Umbilical cord (tissue), 2 donors: ENCODE data around the gene GAB4. TPM values are rescaled to one million over a fixed set of nuclear protein-coding genes. Genes with fewer than 3 reads are reported as not detected.
"Not testable (repeated sequence)": the region's sequence is repeated elsewhere in the genome, so short reads cannot be mapped to it uniquely, and the experiment has no call there.

Experiments used
- DNase-seq: peaks from one replicate; pipeline ENCODE4 v3.0.0-alpha.2; 2015; ENCODE audit warnings: low spot score
- total RNA-seq: library from RNA; depleted of rRNA; stranded (reverse); fragments of >200 nt; gene quantifications from one replicate; pipeline ENCODE4 v1.2.3, GENCODE V29; 2014; ENCODE audit warnings: low replicate concordance; ENCODE audit not compliant: insufficient read depth

GAB4 gene
- 1.7 TPM for total RNA-seq

GRCh38 chr22:17007852-17008731 lies at the start of gene GAB4:
GAB4 (minus strand) TSS chr22:17008222; CDS start chr22:17008114, 108 bp downstream.
- no peak for DNase-seq

DNA sequence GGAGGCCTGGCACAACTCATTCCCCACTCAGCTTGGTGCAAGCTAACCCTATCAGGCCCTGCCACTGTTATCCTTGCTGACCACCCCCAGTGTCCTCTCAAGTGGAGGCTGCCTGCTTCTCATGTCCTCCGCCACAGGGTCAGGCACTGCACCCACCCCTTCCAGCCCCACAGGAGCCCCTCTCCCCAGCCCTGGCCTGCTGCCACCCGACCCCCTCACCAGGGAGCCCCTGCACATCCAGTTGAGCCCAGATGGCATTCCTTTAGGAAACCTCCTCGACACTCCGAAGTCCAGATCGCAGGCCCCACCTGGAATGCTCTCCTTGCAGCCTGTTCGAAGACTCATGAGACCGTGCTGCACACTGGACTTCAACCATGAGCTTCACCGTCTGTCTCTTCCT lies 48.8 kb upstream of the GAB4 start:
- DNase-seq, result no peak

- no peak for DNase-seq
Observed at GRCh38 chr22:17056058-17056457, 48.0 kb upstream of the GAB4 start.

DNA sequence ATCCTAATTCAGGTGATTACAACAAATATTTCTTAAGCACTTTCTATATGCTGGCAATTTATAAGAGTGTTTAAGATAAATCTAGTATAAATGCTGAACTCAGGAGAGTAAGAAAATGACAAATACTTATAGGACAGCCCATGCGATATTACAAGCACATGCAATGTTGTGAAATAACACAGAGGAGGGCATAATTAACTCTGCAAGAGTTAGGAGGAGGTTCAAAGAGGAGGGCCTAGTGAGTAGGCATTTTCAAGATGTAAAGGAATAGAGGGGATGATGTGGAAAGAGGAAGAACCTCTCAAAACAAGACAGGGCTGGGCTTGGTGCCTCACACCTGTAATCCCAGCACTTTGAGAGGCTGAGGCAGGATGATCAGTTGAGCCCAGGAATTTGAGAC lies 39.6 kb upstream of the GAB4 start:
- DNase-seq, result no peak

DNA sequence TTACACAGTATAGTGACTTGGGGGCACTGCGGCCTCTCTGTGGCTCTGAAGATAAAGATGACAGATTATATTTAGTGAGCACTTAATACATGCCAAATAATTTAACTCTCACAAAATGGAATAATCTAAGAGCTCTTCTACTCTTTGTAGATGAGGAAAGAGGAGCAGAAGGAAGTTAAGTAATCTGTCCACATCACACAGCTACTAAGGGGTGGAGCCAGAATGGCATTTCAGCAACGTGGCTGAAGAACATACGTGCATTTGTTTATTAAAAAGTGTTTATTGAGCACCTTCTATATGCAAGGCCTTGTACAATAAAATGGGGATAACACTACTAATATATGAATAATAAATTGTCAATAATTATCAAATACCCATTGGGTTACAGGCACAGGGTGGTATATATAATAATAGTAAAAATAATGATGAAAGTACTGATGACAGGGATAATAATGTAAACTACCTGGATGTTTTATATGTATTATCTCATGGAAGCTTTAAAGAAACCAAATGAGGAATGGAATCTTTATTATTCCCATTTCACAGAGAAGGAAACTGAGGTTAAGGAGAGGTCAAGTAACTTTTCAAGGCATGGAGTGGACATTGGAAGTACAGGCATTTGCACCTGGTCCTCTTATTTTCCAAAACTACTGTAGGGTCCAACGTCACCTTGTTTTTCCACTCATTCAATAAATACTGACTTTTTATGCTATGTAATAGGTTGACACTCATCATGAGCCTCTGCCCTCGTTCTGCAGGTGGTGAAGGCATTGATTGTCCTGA lies 38.7 kb upstream of the GAB4 start:
- no peak for DNase-seq

DNA sequence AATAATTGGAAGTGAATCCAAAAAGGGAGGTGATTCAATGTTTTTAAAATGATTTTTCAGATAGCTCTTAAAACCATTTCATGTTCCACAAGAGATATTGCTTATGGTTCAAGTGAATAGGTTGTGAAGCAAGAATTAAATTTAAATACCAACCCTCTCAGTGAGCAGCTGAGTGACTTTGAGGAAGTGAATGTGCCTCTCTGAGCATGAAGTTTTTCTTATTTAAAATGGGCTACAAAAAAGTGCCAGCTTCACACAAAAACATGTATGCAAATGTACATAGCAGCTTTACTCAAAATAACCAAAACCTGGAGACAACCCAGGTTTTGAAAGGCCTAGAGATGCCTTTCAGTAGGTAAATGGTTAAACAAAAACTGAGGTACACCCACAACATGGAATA lies 35.5 kb upstream of the GAB4 start:
- DNase-seq, result no peak

- DNase-seq, result not testable (repeated sequence)
Observed at GRCh38 chr22:17036842-17037711, 29.1 kb upstream of the GAB4 start.

- not testable (repeated sequence) for DNase-seq
Observed at GRCh38 chr22:17035976-17036841, 28.2 kb upstream of the GAB4 start.

- DNase-seq, result no peak
Observed at GRCh38 chr22:17035246-17035645, 27.2 kb upstream of the GAB4 start.

GRCh38 chr22:17034532-17034931 lies 26.5 kb upstream of the GAB4 start:
- DNase-seq, result not testable (repeated sequence)

DNA sequence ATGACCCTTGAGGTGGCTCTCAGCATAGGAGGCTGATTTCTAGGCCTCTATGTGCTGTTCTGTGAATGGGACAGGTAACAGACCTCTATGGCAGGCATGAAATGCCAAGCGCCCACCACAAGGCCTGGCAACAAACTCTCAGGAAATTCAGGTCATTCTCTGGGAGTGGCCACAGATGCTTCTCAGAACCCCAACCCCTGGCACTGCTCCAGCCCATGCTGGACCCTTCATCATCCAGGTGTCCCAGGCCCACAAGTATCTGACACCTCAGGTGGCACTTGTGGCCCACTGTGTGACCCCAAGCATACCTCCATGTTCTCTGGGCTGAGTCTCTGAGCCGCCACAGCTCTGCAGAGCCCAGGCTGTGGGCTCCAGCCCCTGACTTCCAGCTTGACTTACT lies 24.3 kb upstream of the GAB4 start:
- not testable (repeated sequence) for DNase-seq

DNA sequence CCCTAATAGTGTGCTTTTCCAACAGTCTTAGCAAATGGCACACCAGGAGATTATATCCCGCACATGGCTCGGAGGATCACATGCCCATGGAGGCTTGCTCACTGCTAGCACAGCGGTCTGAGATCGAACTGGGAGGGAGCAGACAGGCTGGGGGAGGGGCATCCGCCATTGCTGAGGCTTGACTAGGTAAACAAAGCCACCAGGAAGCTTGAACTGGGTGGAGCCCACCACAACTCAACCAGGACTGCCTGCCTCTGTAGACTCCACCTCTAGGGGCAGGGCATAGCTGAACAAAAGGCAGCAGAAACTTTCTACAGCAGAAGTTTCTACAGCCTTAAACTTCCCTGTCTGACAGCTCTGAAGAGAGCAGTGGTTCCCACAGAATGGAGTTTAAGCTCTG lies 16.4 kb upstream of the GAB4 start:
- not testable (repeated sequence) for DNase-seq

DNA sequence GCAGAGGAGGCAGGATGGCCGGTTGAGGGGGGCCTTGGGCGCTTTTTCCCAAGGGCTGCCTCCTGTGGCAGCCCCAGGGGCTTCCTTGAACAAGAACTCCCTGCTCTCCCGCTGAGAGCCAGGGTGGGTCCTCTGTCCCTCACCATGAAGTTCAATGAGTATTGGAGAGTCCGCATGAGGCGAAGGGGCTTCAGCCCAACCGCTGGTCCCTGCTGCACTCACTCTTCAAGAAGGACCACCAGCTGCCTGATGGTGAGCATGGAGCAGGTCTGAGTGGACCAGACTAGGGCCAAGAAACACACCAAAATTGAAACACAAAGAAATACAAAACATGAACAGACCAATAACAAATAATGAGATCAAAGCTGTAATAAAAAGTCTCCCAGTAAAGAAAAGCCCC lies 7.5 kb upstream of the GAB4 start:
- DNase-seq, result not testable (repeated sequence)

- not testable (repeated sequence) for DNase-seq
Observed at GRCh38 chr22:17014101-17014440, 6.0 kb upstream of the GAB4 start.

- DNase-seq, result no peak
Observed at GRCh38 chr22:17013396-17014100, 5.5 kb upstream of the GAB4 start.

DNA sequence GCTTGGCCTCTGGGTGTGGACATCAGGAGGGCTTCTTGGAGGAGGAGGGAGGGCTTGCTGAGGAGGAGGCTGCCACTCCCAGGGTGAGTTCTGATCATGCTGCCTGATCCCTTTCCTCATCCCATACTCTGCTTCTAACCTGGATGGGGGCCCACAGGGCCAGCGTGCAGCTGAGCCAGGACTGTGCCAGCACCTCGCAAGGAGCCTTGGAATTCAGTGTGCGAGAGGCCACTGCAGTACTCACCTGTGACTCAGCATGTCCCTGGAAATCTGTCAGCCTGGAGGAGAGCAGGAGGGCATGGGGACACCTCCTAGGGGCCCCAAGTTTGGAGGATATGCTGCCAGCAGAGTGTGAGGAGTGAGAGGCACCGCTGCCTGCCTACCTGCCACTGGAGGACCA lies 4.2 kb upstream of the GAB4 start:
- DNase-seq, result no peak

GRCh38 chr22:17009640-17010291 lies 1.7 kb upstream of the GAB4 start:
- no peak for DNase-seq

- DNase-seq, result no peak
Observed at GRCh38 chr22:17007257-17007656, 765 bp downstream of the GAB4 start.

DNA sequence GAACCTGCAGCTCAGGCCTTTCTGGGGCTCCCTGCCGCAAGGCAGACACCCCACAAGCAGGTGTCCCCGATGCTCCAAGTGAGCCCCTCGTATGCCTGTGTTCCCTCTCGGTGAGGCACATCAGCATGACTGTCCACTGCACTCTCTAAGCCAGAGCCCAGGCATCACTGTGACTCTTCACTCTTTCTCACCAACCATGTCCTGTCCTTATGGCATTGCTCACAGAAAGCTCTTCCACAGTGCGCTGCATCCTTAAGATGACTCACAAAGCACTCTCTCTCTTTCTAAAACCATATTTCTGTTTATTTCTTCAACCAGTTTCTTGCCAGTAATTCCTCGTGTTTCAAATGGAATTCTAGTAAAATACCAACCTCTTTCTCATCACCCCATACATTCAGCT lies 18.1 kb downstream of the GAB4 start:
- no peak for DNase-seq

DNA sequence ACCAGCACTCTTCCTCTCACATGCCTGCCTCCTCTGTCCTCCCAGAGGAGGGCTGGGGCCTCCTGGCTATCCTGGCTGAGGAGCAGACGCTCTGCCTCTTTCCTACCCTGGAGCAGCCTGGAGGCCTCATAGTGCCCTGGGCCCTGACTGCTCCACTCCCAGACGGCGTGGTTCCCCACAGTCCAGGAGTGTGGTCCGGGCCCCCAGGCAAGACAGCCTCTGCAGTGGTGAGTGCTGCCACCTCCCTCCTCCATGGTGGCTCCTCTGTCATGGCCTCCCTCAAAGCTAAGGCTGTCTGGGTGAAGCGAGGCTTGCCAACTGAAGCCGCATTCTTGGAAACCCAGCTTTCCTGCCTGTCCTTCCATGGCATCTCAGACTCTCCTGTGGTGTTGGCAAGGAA lies 19.8 kb downstream of the GAB4 start:
- no peak for DNase-seq
